Stomach (tissue), 4 donors: ENCODE data around the gene TIGD6.

Source experiments
- EP300 ChIP-seq: sonication (generic); formaldehyde crosslinking; IDR thresholded peaks from one replicate; pipeline ENCODE4 v1.6.1; 2017; ENCODE audit warnings: antibody characterized with exemption
- POLR2A ChIP-seq, 4 donors: fragments of 450-650 bp; IDR thresholded peaks; one replicate each; pipeline ENCODE4 v1.6.1; 2016; ENCODE audit warnings: antibody characterized with exemption in 4 of 4, control low read depth in 2 of 4, mild to moderate bottlenecking in 1 of 4, moderate library complexity in 1 of 4
- TF ChIP-seq, protein P1 (sequence below), 7 experiments: fragments of 450-650 bp in 4 of 7; fragments of 200-600 bp in 3 of 7; sonication (generic) in 3 of 7; IDR thresholded peaks; one replicate each; pipeline ENCODE4 v1.5.1; 2016 to 2019; ENCODE audit warnings: antibody characterized with exemption in 7 of 7, control low read depth in 2 of 7, mild to moderate bottlenecking in 1 of 7

DNA sequence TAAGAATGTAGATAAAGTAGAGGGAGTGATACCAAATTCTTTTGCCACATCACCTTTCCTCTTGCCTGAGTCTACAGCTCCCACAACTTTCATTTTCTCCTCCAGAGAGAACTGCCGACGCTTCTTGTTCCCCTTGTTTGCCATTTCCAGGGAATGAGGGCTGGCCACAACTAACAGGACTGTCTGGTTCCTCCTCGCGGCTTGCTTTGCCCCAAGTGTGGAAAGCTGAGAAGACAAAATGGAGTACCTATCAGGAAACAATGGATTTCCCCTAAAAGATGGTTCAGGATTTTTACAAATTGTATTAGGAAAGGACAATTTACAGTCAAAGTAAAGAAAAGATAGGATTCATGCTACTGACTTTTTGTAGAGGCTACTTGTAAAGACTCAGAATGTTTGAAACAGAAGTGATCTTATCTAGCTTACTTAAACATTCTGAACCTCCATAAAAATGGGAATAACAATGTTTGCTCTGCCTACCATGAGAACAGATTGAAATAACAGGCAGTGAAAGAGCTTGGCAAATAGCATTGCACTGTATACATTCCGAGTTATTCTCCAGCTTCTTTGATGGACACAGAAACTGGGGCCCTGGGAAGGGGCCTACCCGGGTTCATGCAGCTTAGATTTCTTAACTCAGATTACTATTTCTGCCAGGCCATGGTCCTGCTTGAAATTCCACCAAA is 4.1 kb downstream of the TIGD6 start:
- TF ChIP-seq, protein P1, sequence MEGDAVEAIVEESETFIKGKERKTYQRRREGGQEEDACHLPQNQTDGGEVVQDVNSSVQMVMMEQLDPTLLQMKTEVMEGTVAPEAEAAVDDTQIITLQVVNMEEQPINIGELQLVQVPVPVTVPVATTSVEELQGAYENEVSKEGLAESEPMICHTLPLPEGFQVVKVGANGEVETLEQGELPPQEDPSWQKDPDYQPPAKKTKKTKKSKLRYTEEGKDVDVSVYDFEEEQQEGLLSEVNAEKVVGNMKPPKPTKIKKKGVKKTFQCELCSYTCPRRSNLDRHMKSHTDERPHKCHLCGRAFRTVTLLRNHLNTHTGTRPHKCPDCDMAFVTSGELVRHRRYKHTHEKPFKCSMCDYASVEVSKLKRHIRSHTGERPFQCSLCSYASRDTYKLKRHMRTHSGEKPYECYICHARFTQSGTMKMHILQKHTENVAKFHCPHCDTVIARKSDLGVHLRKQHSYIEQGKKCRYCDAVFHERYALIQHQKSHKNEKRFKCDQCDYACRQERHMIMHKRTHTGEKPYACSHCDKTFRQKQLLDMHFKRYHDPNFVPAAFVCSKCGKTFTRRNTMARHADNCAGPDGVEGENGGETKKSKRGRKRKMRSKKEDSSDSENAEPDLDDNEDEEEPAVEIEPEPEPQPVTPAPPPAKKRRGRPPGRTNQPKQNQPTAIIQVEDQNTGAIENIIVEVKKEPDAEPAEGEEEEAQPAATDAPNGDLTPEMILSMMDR (IDR thresholded peaks at IDR 0.05): no peak
- TF ChIP-seq POLR2A (IDR thresholded peaks at IDR 0.05): no peak
- TF ChIP-seq EP300: no peak
